ENCODE data around the gene SLC23A1. TPM values are rescaled to one million over a fixed set of nuclear protein-coding genes. Genes with fewer than 3 reads are reported as not detected.

The SLC23A1 gene
- total RNA-seq, 4 donors from 2014 or later = not detected

GRCh38 chr5:139414581-139415130 is 31.6 kb upstream of the SLC23A1 start:
- no peaks in the 10 kb centered on the region for H3K27me3 ChIP-seq
- peak; percentile 60 to 68 for ATAC-seq
- TF ChIP-seq POLR2A (IDR thresholded peaks at IDR 0.05) (peak; percentile 36 to 38), CTCF (IDR thresholded peaks at IDR 0.05 in 4 of 5, conservative IDR thresholded peaks at IDR 0.05 in 1 of 5) (peak in 1 of 5 experiments; percentile 28)
- no peaks in the 10 kb centered on the region for H3K9me3 ChIP-seq
- DNase-seq = peak; percentile 54 to 74
- H3K4me1 ChIP-seq = peaks cover 70 to 73% of the 10 kb centered on the region in 2 donors
- intact Hi-C loops (cut with DNase I; ENCODE audit: low total_unique reads) = loop anchor here (5.0 to 10.0 kb wide), 3 partner anchors 148 to 270 kb away; partner anchors contain the start of gene UBE2D2
- peak overlapping the region; percentile 83 to 90 (median 87) for H3K27ac ChIP-seq
- in situ Hi-C loops (cut with MboI; ENCODE audit: low sequenced_read_pairs in 4 of 4) = loop anchor here in 1 of 4 donors (5.0 kb wide), 1 partner anchor 103 kb away; no protein-coding TSS in a partner anchor
- no peaks in the 10 kb centered on the region for H3K36me3 ChIP-seq
- no peak overlapping the region for H3K4me3 ChIP-seq

- TF ChIP-seq CTCF (IDR thresholded peaks at IDR 0.05 in 4 of 5, conservative IDR thresholded peaks at IDR 0.05 in 1 of 5) (no peak), POLR2A (IDR thresholded peaks at IDR 0.05) (no peak)
- ATAC-seq (no peak), DNase-seq (no peak)
- Histone ChIP-seq H3K36me3 (no peaks in the 10 kb centered on the region), H3K27ac (peak overlapping the region; percentile 83 to 90 (median 87)), H3K27me3 (no peaks in the 10 kb centered on the region), H3K4me1 (peaks cover 63 to 69% of the 10 kb centered on the region in 2 donors), H3K4me3 (no peak overlapping the region), H3K9me3 (no peaks in the 10 kb centered on the region)
- in situ Hi-C loops (cut with MboI; ENCODE audit: low sequenced_read_pairs in 4 of 4) = no loop called here
- intact Hi-C loops (cut with DNase I; ENCODE audit: low total_unique reads) = loop anchor here (10.0 kb wide), 1 partner anchor 271 kb away; no protein-coding TSS in a partner anchor
These were observed 30.9 kb upstream of the SLC23A1 start for GRCh38 chr5:139413963-139414362.

GRCh38 chr5:139413153-139413552 is 30.1 kb upstream of the SLC23A1 start:
- intact Hi-C loops (cut with DNase I; ENCODE audit: low total_unique reads) = loop anchor here (10.0 kb wide), 1 partner anchor 272 kb away; no protein-coding TSS in a partner anchor
- H3K4me3 ChIP-seq = no peak overlapping the region
- H3K27ac ChIP-seq = peak overlapping the region in 3 of 4 donors; percentile 83 to 88 (median 86)

GRCh38 chr5:139410993-139411828 is 28.1 kb upstream of the SLC23A1 start:
- Histone ChIP-seq H3K4me1 (peaks cover 41 to 45% of the 10 kb centered on the region in 2 donors), H3K27ac (peak overlapping the region; percentile 63 to 80 (median 70)), H3K36me3 (no peaks in the 10 kb centered on the region), H3K9me3 (no peaks in the 10 kb centered on the region), H3K27me3 (no peaks in the 10 kb centered on the region), H3K4me3 (no peak overlapping the region)
- TF ChIP-seq POLR2A (IDR thresholded peaks at IDR 0.05) = no peak
- TF ChIP-seq CTCF (IDR thresholded peaks at IDR 0.05 in 4 of 5, conservative IDR thresholded peaks at IDR 0.05 in 1 of 5) = no peak
- intact Hi-C loops (cut with DNase I; ENCODE audit: low total_unique reads) = loop anchor here (10.0 kb wide), 1 partner anchor 274 kb away; no protein-coding TSS in a partner anchor
- in situ Hi-C loops (cut with MboI; ENCODE audit: low sequenced_read_pairs in 4 of 4) = no loop called here
- ATAC-seq (no peak), DNase-seq (no peak)

More at GRCh38 chr5:139413153-139413552, 30.1 kb upstream of the SLC23A1 start:
- no peak for DNase-seq
- Histone ChIP-seq H3K4me1 (peaks cover 58 to 61% of the 10 kb centered on the region in 2 donors), H3K27me3 (no peaks in the 10 kb centered on the region), H3K9me3 (no peaks in the 10 kb centered on the region), H3K36me3 (no peaks in the 10 kb centered on the region)
- in situ Hi-C loops (cut with MboI; ENCODE audit: low sequenced_read_pairs in 4 of 4) = no loop called here
- ATAC-seq = no peak
- no peak for TF ChIP-seq CTCF (IDR thresholded peaks at IDR 0.05 in 4 of 5, conservative IDR thresholded peaks at IDR 0.05 in 1 of 5)
- TF ChIP-seq POLR2A (IDR thresholded peaks at IDR 0.05) = no peak
